Right renal cortex interstitium (tissue), 3 donors: ENCODE data around the gene SS18L1. TPM values are rescaled to one million over a fixed set of nuclear protein-coding genes. Genes with fewer than 3 reads are reported as not detected.
"Not testable (repeated sequence)": the region's sequence is repeated elsewhere in the genome, so short reads cannot be mapped to it uniquely, and the experiment has no call there.

Source experiments
- DNase-seq, 3 donors: peaks; one replicate each; pipeline ENCODE4 v3.0.0-alpha.2; 2013; ENCODE audit warnings: low read depth in 3 of 3, low spot score in 2 of 3
- polyA plus RNA-seq, 3 donors: library from polyadenylated mRNA; unstranded; fragments of 120-200 nt; gene quantifications; one replicate each; pipeline ENCODE4 v1.2.1, GENCODE V29; 2013; ENCODE audit not compliant: insufficient read length in 3 of 3

SS18L1 gene
- polyA plus RNA-seq, 3 donors, result 16.3 to 19.0 (median 18.0) TPM

DNA sequence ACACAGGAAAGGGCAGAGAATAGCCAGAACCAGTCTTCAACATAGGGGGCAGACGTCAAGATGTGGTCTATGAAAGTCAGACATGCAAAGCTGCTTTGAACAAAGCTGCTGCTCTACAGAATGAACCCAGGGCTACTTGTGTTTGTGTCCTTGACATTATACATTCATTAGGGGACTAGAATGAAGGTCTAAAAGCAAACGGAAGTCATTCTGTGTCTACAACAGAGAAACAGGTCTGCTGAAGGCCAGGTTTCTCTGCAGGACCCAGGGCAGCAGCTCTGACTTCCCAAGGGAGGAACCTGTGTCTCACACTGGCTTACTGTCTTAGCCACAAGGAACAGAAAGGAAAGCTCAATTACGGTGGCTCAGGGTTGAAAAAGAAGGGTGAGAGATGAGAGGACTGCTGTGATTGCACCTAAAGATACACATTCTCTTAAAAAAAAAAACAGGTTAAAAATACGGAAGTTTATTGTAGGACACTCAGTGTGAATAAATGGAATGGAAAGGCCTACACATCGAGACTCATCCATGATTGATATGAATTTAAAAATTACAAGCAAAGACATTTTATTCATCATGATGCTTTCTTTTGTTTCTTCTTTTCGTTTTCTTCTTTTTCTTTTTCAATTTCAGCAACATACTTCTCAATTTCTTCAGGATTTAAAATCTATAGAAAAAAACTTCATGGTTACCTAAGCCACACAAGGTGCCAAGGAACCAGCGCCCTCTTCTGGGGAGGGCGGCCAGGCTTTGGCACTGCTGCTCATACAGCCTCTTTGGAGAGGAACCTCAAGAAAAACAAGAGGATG lies 7.1 kb upstream of the SS18L1 start:
- DNase-seq, result no peak

GRCh38 chr20:62137092-62137384 lies 6.5 kb upstream of the SS18L1 start:
- no peak for DNase-seq

- DNase-seq, result no peak
Observed at GRCh38 chr20:62137478-62138203, 5.9 kb upstream of the SS18L1 start.

DNA sequence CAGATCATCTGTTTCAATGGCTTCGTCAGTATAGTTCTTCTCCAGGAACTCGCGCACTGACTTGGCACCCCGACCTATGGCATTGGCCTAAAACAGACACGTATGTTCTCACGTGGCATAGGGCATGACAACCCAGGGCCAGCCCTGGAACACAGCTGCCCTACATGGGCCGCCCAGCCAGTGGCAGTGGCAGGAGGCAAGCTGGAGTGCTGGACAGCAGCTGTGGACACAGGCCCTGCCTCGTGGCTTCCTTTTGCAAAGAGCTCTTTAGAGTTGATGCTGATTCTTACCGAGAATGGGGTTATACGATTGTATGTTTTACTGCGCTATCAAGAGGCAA lies 5.4 kb upstream of the SS18L1 start:
- no peak for DNase-seq

DNA sequence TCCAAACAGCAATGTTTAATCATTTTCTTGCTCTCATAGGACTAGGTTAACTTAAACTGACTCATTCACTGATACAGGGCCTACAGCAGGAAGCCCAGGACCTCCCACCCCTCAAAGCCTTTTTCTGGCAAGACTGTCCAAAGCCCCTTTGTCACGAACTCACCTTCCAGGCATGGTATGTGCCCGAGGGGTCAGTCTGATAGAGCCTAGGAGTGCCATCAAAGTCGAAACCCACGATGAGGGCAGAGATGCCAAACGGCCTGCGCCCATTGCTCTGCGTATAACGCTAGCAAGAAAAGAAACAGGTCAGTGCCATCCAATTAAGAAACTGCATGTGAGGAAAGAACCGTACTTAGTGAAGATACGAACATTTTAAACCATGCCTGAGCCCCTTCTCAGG lies 4.7 kb upstream of the SS18L1 start:
- no peak for DNase-seq

GRCh38 chr20:62139636-62140035 lies 3.9 kb upstream of the SS18L1 start:
- no peak for DNase-seq

- no peak for DNase-seq
Observed at GRCh38 chr20:62141043-62141396, 2.5 kb upstream of the SS18L1 start.

- DNase-seq, result no peak
Observed at GRCh38 chr20:62141397-62142251, 1.9 kb upstream of the SS18L1 start.

DNA sequence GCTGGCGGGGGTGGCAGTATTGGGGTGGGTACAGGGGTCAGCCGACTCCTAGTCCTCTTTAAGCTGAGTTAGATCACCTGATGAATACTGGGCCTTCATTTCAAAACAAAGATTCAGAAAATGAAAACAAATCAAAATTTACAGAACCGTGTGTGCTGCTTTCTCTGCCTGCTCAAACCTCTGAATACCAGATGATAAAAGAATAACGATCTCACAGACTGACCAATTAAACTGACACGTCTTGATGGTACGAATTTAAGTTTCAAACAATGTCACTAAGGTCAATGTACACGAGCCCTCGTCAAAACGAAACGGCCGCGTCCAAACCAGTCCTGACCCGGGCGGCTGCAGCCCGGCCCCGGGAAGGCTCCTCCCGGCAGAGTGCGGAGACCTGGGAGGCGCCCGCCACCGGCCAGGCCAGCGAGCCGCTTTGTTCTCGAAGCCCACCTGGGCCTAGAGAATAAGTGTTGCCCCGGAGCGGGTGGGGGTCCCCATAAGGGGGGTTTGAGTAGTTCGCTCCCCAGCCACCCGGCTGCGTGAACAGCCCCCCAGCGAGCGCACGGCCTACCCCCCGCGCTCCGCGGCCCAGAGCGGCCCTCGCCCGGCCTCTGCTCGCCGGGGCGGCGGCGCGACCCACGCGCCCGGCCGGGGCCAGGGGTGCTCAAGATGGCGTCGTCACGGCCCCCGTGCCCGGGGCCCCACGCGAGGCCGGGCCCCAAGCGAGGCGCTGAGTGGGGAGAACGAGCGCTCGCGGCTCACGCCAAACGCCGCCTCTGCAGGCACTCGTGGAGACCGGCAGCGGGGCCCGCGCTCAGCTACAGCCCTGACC lies 1.1 kb upstream of the SS18L1 start:
- DNase-seq, result no peak

DNA sequence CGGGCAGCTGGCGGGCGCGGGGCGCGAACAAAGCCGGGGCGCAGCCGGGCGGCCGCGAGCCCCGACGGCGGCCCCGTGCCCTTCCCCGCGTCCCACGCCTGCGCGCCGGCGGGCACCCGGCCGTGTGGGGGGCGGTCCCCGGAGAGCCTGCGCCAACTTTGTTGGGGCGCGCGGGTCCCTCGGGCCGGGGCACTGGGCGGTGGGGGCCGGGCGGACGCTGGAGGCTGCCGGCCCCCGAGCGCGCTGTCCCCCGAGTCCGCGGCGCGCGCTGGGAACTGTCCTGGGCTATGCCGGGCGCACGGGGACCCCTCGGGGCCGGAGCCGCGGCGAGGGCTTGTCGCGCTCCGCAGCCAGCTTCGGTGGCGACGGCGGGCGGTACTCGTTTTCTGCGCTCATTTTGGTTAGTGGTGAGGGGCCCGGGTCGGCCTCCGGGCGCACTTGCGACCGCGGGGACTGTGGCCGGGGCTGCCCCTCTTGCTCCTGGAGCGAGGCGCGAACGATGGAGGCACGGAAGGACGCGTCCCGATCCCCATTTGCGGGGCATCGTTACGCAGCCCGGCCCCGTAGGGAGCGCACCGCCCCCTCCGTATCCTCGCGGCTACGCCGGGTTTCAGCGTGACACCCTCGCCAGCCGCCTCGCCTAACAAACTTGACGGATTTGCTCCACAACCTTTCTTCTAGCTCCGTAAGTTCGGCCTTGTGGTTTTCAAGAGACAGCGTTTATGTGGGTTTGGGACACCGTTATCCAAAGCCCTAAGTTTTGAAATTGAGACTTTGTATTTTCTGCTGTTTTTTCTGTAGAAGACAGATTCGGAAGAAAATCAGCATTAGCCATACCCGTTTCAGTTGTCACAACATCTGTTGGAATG lies 622 bp downstream of the SS18L1 start:
- DNase-seq, result no peak

GRCh38 chr20:62145688-62146018 lies 2.1 kb downstream of the SS18L1 start:
- no peak for DNase-seq

DNA sequence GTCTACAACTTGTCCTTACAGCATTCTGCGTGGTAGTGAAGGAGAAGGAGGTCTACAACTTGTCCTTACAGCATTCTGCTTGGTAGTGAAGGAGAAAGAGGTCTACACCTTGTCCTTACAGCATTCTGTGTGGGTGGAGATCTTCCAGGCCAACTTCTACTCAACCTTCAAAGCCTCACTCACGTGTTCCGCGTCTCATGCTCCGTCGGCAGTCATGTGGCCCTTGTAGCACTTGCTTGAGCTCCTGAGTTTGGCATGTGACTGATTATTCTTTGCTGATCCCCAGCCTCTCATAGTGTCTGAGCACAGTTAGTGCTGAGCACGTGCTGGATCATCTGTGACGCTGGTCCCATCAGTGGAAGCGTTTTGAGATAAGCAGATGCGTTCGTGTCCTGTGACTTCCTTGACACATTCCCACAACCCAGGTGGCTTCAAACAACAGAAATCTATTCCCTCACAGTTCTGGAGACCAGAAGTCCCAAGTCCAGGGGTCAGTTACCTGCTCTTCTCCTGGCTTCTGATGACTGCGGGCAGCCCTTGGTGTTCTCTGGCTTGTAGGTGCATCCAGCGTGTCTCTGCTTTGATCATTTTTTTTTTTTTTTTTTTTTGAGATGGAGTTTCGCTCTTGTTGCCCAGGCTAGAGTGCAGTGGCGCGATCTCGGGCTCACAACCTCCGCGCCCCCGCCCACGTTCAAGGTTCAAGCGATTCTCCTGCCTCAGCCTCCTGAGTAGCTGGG lies 2.6 kb downstream of the SS18L1 start:
- no peak for DNase-seq

- no peak for DNase-seq
Observed at GRCh38 chr20:62147125-62147524, 3.6 kb downstream of the SS18L1 start.

DNA sequence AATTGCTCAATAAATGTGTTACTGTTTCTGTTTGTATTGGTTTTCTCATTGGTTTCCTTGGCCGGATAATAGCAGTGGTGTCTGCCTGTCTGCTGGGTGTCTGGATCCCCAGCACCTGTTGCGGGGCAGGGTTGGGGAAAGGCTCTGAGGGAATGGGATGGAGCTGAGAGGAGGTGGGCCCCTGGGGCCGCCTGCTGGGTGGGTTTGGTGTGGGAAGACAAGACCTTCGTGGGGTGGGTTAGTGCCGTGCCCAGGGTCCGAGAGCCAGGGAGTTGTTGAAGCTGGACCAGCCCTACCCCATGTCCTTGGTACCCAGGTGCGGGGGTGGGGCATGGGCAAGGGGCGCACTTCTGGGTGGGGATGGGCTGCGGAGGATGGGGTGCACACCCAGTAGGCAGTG lies 4.0 kb downstream of the SS18L1 start:
- DNase-seq, result no peak

- DNase-seq, result not testable (repeated sequence)
Observed at GRCh38 chr20:62148383-62148782, 4.8 kb downstream of the SS18L1 start.

DNA sequence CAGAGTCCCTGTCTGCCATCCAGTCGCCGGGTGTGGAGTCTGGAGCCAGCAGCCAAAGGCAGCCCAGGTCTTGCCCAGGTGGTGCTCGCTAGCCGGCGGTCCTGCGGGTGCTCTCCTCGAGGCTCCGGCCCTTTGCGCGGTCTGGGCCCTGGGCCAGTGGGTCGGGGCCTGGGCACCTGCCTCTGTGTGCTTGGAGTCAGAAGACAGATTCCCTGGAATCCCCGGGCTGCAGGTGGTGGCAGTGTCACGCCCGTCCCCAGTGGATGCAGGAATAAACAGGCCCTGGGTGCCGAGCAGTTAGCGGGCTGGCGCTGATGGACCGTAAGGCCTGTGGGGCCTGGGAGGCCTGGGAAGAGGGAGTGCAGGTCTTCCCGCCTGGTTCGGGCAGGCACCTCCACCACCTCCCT lies 5.3 kb downstream of the SS18L1 start:
- no peak for DNase-seq

- no peak for DNase-seq
Observed at GRCh38 chr20:62149532-62150309, 6.2 kb downstream of the SS18L1 start.

DNA sequence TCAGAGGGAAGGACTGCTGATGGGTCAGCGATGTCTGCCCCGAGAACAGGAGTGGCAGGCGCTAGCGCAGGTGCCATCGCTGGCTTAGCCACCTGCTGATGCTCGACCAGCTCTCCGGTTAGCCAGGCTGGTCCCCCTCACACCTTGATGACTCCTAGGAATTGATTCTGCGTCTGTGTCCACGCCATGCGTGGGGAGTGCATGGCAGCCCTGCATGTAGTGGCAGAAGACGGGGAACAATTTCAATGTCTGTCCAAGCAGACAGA lies 6.7 kb downstream of the SS18L1 start:
- DNase-seq, result no peak

GRCh38 chr20:62151225-62151624 lies 7.7 kb downstream of the SS18L1 start:
- DNase-seq, result no peak
